ENCODE measurements around the gene NTNG1. TPM values are rescaled to one million over a fixed set of nuclear protein-coding genes. Genes with fewer than 3 reads are reported as not detected.

NTNG1 gene
- total and polyA plus RNA-seq, 11 donors, result 4.6 TPM; not detected in 10

GRCh38 chr1:107436552-107437241 is 295.9 kb downstream of the NTNG1 start:
- H3K36me3 ChIP-seq, result no peaks in the 10 kb centered on the region
- no peaks in the 10 kb centered on the region for H3K4me1 ChIP-seq
- TF ChIP-seq CTCF (IDR thresholded peaks at IDR 0.05) (no peak), POLR2A (IDR thresholded peaks at IDR 0.05) (no peak)
- intact Hi-C loops (cut with DNase I), result loop anchor here in 1 of 10 donors (10.0 kb wide), 1 partner anchor 308 kb away; no protein-coding TSS in a partner anchor
- DNase-seq (no peak), ATAC-seq (no peak)
- 84 to 88% (median 87%) methylated on average over 13 of the region's 13 CpGs for WGBS, 4 donors
- H3K27ac ChIP-seq, result no peak overlapping the region
- H3K4me3 ChIP-seq, result no peak overlapping the region
- peaks cover 0 to 3% (median 0%) of the 10 kb centered on the region in 9 donors for H3K27me3 ChIP-seq
- no peaks in the 10 kb centered on the region for H3K9me3 ChIP-seq

GRCh38 chr1:107439567-107439966 is 298.7 kb downstream of the NTNG1 start:
- intact Hi-C loops (cut with DNase I), result loop anchor here in 1 of 10 donors (10.0 kb wide), 1 partner anchor 305 kb away; no protein-coding TSS in a partner anchor
- Histone ChIP-seq H3K4me3 (no peak overlapping the region), H3K27ac (no peak overlapping the region), H3K4me1 (no peaks in the 10 kb centered on the region), H3K9me3 (no peaks in the 10 kb centered on the region), H3K36me3 (no peaks in the 10 kb centered on the region), H3K27me3 (no peaks in the 10 kb centered on the region)
- TF ChIP-seq POLR2A (IDR thresholded peaks at IDR 0.05) (no peak), CTCF (IDR thresholded peaks at IDR 0.05) (no peak)
- ATAC-seq (no peak), DNase-seq (no peak)
- WGBS, 4 donors, result 60 to 77% (median 70%) methylated on average over 3 of the region's 3 CpGs

- no peak for DNase-seq
- no peak for ATAC-seq
- Histone ChIP-seq H3K36me3 (no peaks in the 10 kb centered on the region), H3K4me1 (no peaks in the 10 kb centered on the region), H3K27ac (no peak overlapping the region), H3K4me3 (no peak overlapping the region), H3K9me3 (no peaks in the 10 kb centered on the region), H3K27me3 (no peaks in the 10 kb centered on the region)
- TF ChIP-seq CTCF (IDR thresholded peaks at IDR 0.05) (no peak), POLR2A (IDR thresholded peaks at IDR 0.05) (no peak)
- 83 to 100% (median 86%) methylated on average over 1 of the region's 1 CpG for WGBS, 4 donors
- intact Hi-C loops (cut with DNase I), result no loop called here
Measured at GRCh38 chr1:107442551-107442950, 301.7 kb downstream of the NTNG1 start.

GRCh38 chr1:107443027-107443426 is 302.2 kb downstream of the NTNG1 start:
- ATAC-seq, result no peak
- H3K9me3 ChIP-seq, result no peaks in the 10 kb centered on the region
- H3K36me3 ChIP-seq, result no peaks in the 10 kb centered on the region
- no peak for DNase-seq
- intact Hi-C loops (cut with DNase I), result no loop called here
- no peaks in the 10 kb centered on the region for H3K4me1 ChIP-seq
- WGBS, 4 donors, result 48 to 63% (median 63%) methylated on average over 5 of the region's 5 CpGs
- TF ChIP-seq CTCF (IDR thresholded peaks at IDR 0.05) (no peak), POLR2A (IDR thresholded peaks at IDR 0.05) (no peak)
- H3K27me3 ChIP-seq, result no peaks in the 10 kb centered on the region
- no peak overlapping the region for H3K27ac ChIP-seq
- no peak overlapping the region for H3K4me3 ChIP-seq
